Neural progenitor cell (in vitro differentiated cells): ENCODE results near the gene TUBD1. TPM values are rescaled to one million over a fixed set of nuclear protein-coding genes. Genes with fewer than 3 reads are reported as not detected.

Source experiments
- DNase-seq: peaks from one replicate; pipeline ENCODE4 v3.0.0-alpha.2; 2016; ENCODE audit warnings: low spot score
- H2AFZ ChIP-seq: fragments of 200-600 bp; sonication (generic); replicated peaks from 2 replicates; pipeline ENCODE4 v1.6.1; 2016; ENCODE audit warnings: antibody characterized with exemption
- H3F3A ChIP-seq: fragments of 200-600 bp; sonication (generic); 2 replicates; pipeline ENCODE4 v1.6.1; 2016; ENCODE audit warnings: antibody characterized with exemption, low read depth
- H3K27ac ChIP-seq: fragments of 200-600 bp; sonication (generic); 2 replicates; pipeline ENCODE4 v1.5.1; 2016; ENCODE audit warnings: mild to moderate bottlenecking
- H3K27me3 ChIP-seq: fragments of 200-600 bp; sonication (generic); 2 replicates; pipeline ENCODE4 v1.6.1; 2016; ENCODE audit warnings: mild to moderate bottlenecking, moderate library complexity
- H3K36me3 ChIP-seq: fragments of 200-600 bp; sonication (generic); 2 replicates; pipeline ENCODE4 v1.5.1; 2016
- H3K4me1 ChIP-seq: fragments of 200-600 bp; sonication (generic); 2 replicates; pipeline ENCODE4 v1.6.1; 2016; ENCODE audit warnings: mixed run types
- H3K4me2 ChIP-seq: fragments of 200-600 bp; sonication (generic); 2 replicates; pipeline ENCODE4 v1.6.1; 2016
- H3K4me3 ChIP-seq: fragments of 200-600 bp; sonication (generic); 2 replicates; pipeline ENCODE4 v1.5.1; 2016
- H3K79me2 ChIP-seq: fragments of 200-600 bp; sonication (generic); 2 replicates; pipeline ENCODE4 v1.6.1; 2016; ENCODE audit warnings: low read depth
- H3K9ac ChIP-seq: fragments of 200-600 bp; sonication (generic); 2 replicates; pipeline ENCODE4 v1.6.1; 2016
- H3K9me3 ChIP-seq: fragments of 200-600 bp; sonication (generic); 2 replicates; pipeline ENCODE4 v1.5.1; 2016; ENCODE audit warnings: low read depth
- H4K20me1 ChIP-seq: fragments of 200-600 bp; sonication (generic); 2 replicates; pipeline ENCODE4 v1.6.1; 2016; ENCODE audit warnings: low read depth
- H3K27ac Mint-ChIP-seq: 3 replicates; pipeline ENCODE4 v1.8.0; 2021; ENCODE audit warnings: mixed read lengths
- H3K27me3 Mint-ChIP-seq: 2 replicates; pipeline ENCODE4 v1.8.0; 2022; ENCODE audit warnings: low read depth, mild to moderate bottlenecking, inconsistent platforms, moderate library complexity, mixed read lengths; ENCODE audit not compliant: insufficient read depth
- H3K36me3 Mint-ChIP-seq: 3 replicates; pipeline ENCODE4 v1.8.0; 2021; ENCODE audit warnings: mixed read lengths
- H3K4me1 Mint-ChIP-seq: 3 replicates; pipeline ENCODE4 v1.8.0; 2021; ENCODE audit warnings: mixed read lengths
- H3K4me3 Mint-ChIP-seq: 3 replicates; pipeline ENCODE4 v1.8.0; 2021; ENCODE audit warnings: mild to moderate bottlenecking, moderate library complexity, mixed read lengths
- H3K9me3 Mint-ChIP-seq: 3 replicates; pipeline ENCODE4 v1.8.0; 2020; ENCODE audit warnings: mixed read lengths
- EZH2 ChIP-seq: fragments of 200-600 bp; sonication (generic); IDR thresholded peaks from 2 replicates; pipeline ENCODE4 v1.6.1; 2017; ENCODE audit warnings: antibody characterized with exemption, mild to moderate bottlenecking, moderate library complexity
- EZH2phosphoT487 ChIP-seq: fragments of 200-600 bp; sonication (generic); IDR thresholded peaks from 2 replicates; pipeline ENCODE4 v1.6.1; 2017; ENCODE audit warnings: antibody characterized with exemption
- total RNA-seq: library from RNA; depleted of rRNA; stranded (reverse); fragments of >200 nt; gene quantifications from 2 replicates; pipeline ENCODE4 v1.2.3, GENCODE V29; 2015; ENCODE audit warnings: low replicate concordance
- TF ChIP-seq, protein P1 (sequence below): fragments of 200-600 bp; sonication (generic); IDR thresholded peaks from 2 replicates; pipeline ENCODE4 v1.5.1; 2017; ENCODE audit warnings: antibody characterized with exemption, mild to moderate bottlenecking

The TUBD1 gene
- total RNA-seq, 1 donor from 2014 or later, result 32.6 TPM

DNA sequence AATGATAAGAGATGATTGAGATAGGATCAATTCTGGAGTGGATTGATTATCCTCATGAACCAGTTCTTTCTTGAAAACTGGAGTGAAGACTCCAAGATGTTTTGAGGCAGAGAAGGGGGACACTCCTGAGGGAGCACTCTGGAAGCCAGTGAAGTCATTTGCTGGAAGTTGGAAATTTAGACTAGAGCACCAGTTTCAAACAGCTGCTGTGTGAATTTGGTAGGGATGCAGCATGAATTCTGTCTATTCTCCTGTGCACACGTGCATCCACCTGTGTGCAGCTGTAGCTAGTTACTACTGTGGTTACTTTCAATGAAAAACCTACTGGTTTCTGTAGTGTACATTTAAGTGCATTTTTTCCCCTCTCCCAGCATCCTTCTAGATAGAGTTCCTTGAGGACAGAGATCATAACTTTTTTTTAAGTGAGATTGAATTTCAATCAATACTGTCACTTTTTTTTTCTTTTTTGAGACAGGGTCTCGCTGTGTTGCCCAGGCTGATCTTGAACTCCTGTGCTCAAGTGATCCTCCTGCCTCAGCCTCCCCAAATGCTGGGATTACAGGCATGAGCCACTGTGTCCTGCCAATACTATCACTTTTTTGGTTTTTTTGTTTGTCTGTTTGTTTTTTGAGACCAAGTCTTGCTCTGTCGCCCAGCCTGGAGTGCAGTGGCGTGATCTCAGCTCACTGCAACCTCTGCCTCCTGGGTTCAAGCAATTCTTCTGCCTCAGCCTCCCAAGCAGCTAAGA lies 65.9 kb downstream of the TUBD1 start:
- no peaks in the 10 kb centered on the region for H3K36me3 ChIP-seq
- H3K9me3 ChIP-seq, result no peaks in the 10 kb centered on the region
- no peak overlapping the region for H2AFZ ChIP-seq
- no peak overlapping the region for H3K27ac Mint-ChIP-seq
- no peaks in the 10 kb centered on the region for H3F3A ChIP-seq
- peaks cover 3% of the 10 kb centered on the region for H3K27me3 Mint-ChIP-seq
- H3K9me3 Mint-ChIP-seq, result no peaks in the 10 kb centered on the region
- TF ChIP-seq, protein P1, sequence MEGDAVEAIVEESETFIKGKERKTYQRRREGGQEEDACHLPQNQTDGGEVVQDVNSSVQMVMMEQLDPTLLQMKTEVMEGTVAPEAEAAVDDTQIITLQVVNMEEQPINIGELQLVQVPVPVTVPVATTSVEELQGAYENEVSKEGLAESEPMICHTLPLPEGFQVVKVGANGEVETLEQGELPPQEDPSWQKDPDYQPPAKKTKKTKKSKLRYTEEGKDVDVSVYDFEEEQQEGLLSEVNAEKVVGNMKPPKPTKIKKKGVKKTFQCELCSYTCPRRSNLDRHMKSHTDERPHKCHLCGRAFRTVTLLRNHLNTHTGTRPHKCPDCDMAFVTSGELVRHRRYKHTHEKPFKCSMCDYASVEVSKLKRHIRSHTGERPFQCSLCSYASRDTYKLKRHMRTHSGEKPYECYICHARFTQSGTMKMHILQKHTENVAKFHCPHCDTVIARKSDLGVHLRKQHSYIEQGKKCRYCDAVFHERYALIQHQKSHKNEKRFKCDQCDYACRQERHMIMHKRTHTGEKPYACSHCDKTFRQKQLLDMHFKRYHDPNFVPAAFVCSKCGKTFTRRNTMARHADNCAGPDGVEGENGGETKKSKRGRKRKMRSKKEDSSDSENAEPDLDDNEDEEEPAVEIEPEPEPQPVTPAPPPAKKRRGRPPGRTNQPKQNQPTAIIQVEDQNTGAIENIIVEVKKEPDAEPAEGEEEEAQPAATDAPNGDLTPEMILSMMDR, result no peak
- TF ChIP-seq EZH2phosphoT487, result no peak
- TF ChIP-seq EZH2, result no peak
- H3K4me2 ChIP-seq, result no peak overlapping the region
- H3K79me2 ChIP-seq, result no peaks in the 10 kb centered on the region
- peak overlapping the region; percentile 41 for H3K9ac ChIP-seq
- H3K4me3 Mint-ChIP-seq, result no peak overlapping the region
- peaks cover 4% of the 10 kb centered on the region for H3K4me1 ChIP-seq
- H3K27me3 ChIP-seq, result no peaks in the 10 kb centered on the region
- DNase-seq, result no peak
- no peak overlapping the region for H3K4me3 ChIP-seq
- H3K36me3 Mint-ChIP-seq, result peaks cover 2% of the 10 kb centered on the region
- no peak overlapping the region for H3K27ac ChIP-seq
- no peaks in the 10 kb centered on the region for H4K20me1 ChIP-seq
- H3K4me1 Mint-ChIP-seq, result peaks cover 19% of the 10 kb centered on the region

DNA sequence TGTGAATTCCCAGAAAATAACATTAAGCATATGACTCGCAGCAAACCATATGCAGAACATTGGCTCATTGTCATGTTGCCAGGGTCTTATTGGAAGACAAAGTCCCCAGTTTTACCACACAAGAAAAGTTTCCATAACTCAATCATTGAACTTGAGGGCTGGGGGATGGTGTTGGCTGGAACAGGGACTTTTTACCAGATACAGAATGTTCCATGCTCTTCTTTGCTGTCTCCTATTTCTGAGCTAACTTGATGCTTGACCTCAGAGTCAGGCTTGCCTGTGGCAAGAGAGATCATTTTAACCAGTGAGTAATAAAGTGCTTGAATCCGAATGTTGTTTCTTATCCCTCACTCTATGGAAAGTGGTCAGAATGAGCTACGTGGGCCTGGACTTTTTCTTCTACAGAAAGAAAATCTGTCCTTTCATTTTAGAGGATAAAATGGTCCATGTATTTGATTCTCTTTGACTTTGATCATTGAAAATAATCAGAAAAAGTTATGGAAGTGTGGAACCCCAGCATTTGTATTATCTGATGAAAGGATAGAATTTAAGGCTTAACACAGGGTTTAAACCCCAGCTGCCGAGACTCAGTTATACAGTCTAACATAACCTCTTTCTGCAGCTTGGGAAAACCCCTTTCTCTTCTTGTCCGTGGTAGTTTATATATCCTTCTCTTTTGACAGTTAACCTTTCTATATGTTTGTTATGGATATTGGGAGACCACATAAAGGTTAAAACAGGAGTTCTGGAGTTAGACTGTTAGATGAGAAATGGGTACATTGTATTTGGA lies 67.0 kb downstream of the TUBD1 start:
- Histone ChIP-seq H3F3A (no peaks in the 10 kb centered on the region), H3K9me3 (no peaks in the 10 kb centered on the region), H2AFZ (no peak overlapping the region), H3K27me3 (no peaks in the 10 kb centered on the region), H3K79me2 (no peaks in the 10 kb centered on the region), H3K36me3 (no peaks in the 10 kb centered on the region), H3K4me3 (no peak overlapping the region), H3K9ac (no peak overlapping the region), H3K27ac (no peak overlapping the region), H3K4me2 (no peak overlapping the region), H4K20me1 (no peaks in the 10 kb centered on the region), H3K4me1 (peaks cover 4% of the 10 kb centered on the region)
- TF ChIP-seq EZH2 (no peak), EZH2phosphoT487 (no peak)
- TF ChIP-seq, protein P1, result no peak
- peaks cover 3% of the 10 kb centered on the region for H3K27me3 Mint-ChIP-seq
- no peaks in the 10 kb centered on the region for H3K9me3 Mint-ChIP-seq
- no peak for DNase-seq
- peaks cover 19% of the 10 kb centered on the region for H3K4me1 Mint-ChIP-seq
- no peak overlapping the region for H3K4me3 Mint-ChIP-seq
- no peak overlapping the region for H3K27ac Mint-ChIP-seq
- peaks cover 2% of the 10 kb centered on the region for H3K36me3 Mint-ChIP-seq

DNA sequence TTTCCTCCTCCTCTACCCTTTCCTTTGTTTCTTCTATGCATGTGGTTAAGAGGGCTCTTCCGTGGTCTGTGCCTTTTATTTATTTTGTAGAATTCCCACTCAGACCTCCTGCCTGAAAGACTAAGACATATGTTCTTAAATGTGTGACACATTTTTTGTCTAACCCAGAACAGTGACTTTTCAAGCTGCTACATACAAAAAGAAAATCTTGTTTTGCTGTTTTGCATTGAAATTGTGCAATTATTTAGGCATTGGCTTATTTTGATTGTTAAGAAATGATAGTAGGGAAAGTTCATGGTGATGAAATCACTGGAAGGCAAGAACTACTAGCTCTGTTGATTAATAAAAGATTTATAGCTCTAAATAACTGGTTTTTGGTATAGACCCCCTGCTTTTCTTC lies 76.8 kb downstream of the TUBD1 start:
- no peak for TF ChIP-seq EZH2
- Mint-ChIP-seq H3K4me3 (no peak overlapping the region), H3K9me3 (no peaks in the 10 kb centered on the region), H3K36me3 (peaks cover 7% of the 10 kb centered on the region), H3K27ac (no peak overlapping the region), H3K27me3 (peaks cover 3% of the 10 kb centered on the region), H3K4me1 (no peaks in the 10 kb centered on the region)
- no peaks in the 10 kb centered on the region for H3K9me3 ChIP-seq
- no peak overlapping the region for H2AFZ ChIP-seq
- H4K20me1 ChIP-seq, result no peaks in the 10 kb centered on the region
- no peaks in the 10 kb centered on the region for H3K4me1 ChIP-seq
- H3F3A ChIP-seq, result no peaks in the 10 kb centered on the region
- H3K4me3 ChIP-seq, result no peak overlapping the region
- H3K9ac ChIP-seq, result no peak overlapping the region
- H3K27me3 ChIP-seq, result no peaks in the 10 kb centered on the region
- H3K4me2 ChIP-seq, result no peak overlapping the region
- H3K36me3 ChIP-seq, result no peaks in the 10 kb centered on the region
- no peaks in the 10 kb centered on the region for H3K79me2 ChIP-seq
- no peak overlapping the region for H3K27ac ChIP-seq
- DNase-seq, result no peak

DNA sequence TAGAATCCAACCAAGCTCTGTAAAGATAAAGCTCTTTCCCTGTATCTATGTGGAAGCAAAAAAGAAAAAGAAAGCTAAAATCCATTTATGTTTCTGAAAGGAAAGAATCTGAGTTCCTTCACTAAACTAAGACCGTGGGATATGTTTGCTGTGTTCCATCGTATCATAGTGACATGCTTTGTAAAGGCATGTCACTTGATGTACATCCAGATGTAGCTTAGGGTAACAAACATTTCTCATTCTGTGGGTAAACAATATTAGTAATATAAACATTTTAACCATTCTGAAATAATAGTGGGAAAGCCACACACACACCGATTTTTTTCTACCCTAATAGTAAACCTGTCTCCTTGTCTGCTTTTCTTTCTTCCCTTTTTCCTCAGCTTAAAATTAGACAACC lies 78.1 kb downstream of the TUBD1 start:
- no peaks in the 10 kb centered on the region for H3K4me1 Mint-ChIP-seq
- no peaks in the 10 kb centered on the region for H3K9me3 ChIP-seq
- H3K4me3 ChIP-seq, result no peak overlapping the region
- H2AFZ ChIP-seq, result no peak overlapping the region
- peaks cover 3% of the 10 kb centered on the region for H3K27me3 Mint-ChIP-seq
- TF ChIP-seq EZH2phosphoT487, result no peak
- TF ChIP-seq, protein P1, result no peak
- no peak for TF ChIP-seq EZH2
- peaks cover 7% of the 10 kb centered on the region for H3K36me3 Mint-ChIP-seq
- no peak for DNase-seq
- no peaks in the 10 kb centered on the region for H3K4me1 ChIP-seq
- H3F3A ChIP-seq, result no peaks in the 10 kb centered on the region
- H3K4me3 Mint-ChIP-seq, result no peak overlapping the region
- H3K79me2 ChIP-seq, result no peaks in the 10 kb centered on the region
- H3K36me3 ChIP-seq, result no peaks in the 10 kb centered on the region
- no peak overlapping the region for H3K27ac ChIP-seq
- H3K27ac Mint-ChIP-seq, result no peak overlapping the region
- H3K9ac ChIP-seq, result no peak overlapping the region
- no peaks in the 10 kb centered on the region for H3K9me3 Mint-ChIP-seq
- H3K4me2 ChIP-seq, result no peak overlapping the region
- H4K20me1 ChIP-seq, result no peaks in the 10 kb centered on the region
- H3K27me3 ChIP-seq, result no peaks in the 10 kb centered on the region
